HL-60 (cell line): ENCODE measurements around the gene GNG4.

Experiments used
- DNase-seq, 2 experiments: peaks; one replicate each; pipeline ENCODE4 v3.0.0-alpha.2; 2010 to 2020; ENCODE audit warnings: low read depth in 1 of 2, low spot score in 1 of 2
- H3K27ac ChIP-seq: fragments of 250-450 bp; sonication (Bioruptor Pico); replicated peaks from 2 replicates; pipeline ENCODE4 v1.5.1; 2020; ENCODE audit warnings: mild to moderate bottlenecking, moderate library complexity
- H3K27me3 ChIP-seq: fragments of 250-450 bp; sonication (Bioruptor Pico); 2 replicates; pipeline ENCODE4 v1.5.1; 2021; ENCODE audit warnings: mild to moderate bottlenecking, moderate library complexity; ENCODE audit not compliant: insufficient read depth, poor library complexity, severe bottlenecking
- H3K4me3 ChIP-seq: replicated peaks from 2 replicates; pipeline ENCODE4 v1.5.1; 2011; ENCODE audit warnings: mild to moderate bottlenecking, control low read depth, low read length; ENCODE audit not compliant: insufficient read depth
- GABPA ChIP-seq: IDR thresholded peaks from 2 replicates; pipeline ENCODE4 v1.6.1; 2012; ENCODE audit warnings: low read depth
- POLR2AphosphoS5 ChIP-seq: IDR thresholded peaks from 2 replicates; pipeline ENCODE4 v1.6.1; 2012; ENCODE audit warnings: low read depth
- SPI1 ChIP-seq: IDR thresholded peaks from 2 replicates; pipeline ENCODE4 v1.6.1; 2012; ENCODE audit warnings: low read depth, mild to moderate bottlenecking, borderline replicate concordance
- TF ChIP-seq, protein P1 (sequence below): IDR thresholded peaks from one replicate; pipeline ENCODE4 v1.5.1; 2011; ENCODE audit warnings: low read length, control low read depth, inconsistent platforms; ENCODE audit not compliant: insufficient read depth
- TF ChIP-seq, protein P2 (sequence below): IDR thresholded peaks from 2 replicates; pipeline ENCODE4 v1.6.1; 2012; ENCODE audit warnings: low read depth; ENCODE audit not compliant: insufficient replicate concordance

Gene GNG4

GRCh38 chr1:235608278-235608677 is 41.3 kb downstream of the GNG4 start:
- Histone ChIP-seq H3K4me3 (no peak overlapping the region), H3K27ac (no peak overlapping the region), H3K27me3 (no peaks in the 10 kb centered on the region)
- DNase-seq = no peak
- TF ChIP-seq, protein P1, sequence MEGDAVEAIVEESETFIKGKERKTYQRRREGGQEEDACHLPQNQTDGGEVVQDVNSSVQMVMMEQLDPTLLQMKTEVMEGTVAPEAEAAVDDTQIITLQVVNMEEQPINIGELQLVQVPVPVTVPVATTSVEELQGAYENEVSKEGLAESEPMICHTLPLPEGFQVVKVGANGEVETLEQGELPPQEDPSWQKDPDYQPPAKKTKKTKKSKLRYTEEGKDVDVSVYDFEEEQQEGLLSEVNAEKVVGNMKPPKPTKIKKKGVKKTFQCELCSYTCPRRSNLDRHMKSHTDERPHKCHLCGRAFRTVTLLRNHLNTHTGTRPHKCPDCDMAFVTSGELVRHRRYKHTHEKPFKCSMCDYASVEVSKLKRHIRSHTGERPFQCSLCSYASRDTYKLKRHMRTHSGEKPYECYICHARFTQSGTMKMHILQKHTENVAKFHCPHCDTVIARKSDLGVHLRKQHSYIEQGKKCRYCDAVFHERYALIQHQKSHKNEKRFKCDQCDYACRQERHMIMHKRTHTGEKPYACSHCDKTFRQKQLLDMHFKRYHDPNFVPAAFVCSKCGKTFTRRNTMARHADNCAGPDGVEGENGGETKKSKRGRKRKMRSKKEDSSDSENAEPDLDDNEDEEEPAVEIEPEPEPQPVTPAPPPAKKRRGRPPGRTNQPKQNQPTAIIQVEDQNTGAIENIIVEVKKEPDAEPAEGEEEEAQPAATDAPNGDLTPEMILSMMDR = no peak
- TF ChIP-seq GABPA (no peak), SPI1 (no peak), POLR2AphosphoS5 (no peak)
- TF ChIP-seq, protein P2, sequence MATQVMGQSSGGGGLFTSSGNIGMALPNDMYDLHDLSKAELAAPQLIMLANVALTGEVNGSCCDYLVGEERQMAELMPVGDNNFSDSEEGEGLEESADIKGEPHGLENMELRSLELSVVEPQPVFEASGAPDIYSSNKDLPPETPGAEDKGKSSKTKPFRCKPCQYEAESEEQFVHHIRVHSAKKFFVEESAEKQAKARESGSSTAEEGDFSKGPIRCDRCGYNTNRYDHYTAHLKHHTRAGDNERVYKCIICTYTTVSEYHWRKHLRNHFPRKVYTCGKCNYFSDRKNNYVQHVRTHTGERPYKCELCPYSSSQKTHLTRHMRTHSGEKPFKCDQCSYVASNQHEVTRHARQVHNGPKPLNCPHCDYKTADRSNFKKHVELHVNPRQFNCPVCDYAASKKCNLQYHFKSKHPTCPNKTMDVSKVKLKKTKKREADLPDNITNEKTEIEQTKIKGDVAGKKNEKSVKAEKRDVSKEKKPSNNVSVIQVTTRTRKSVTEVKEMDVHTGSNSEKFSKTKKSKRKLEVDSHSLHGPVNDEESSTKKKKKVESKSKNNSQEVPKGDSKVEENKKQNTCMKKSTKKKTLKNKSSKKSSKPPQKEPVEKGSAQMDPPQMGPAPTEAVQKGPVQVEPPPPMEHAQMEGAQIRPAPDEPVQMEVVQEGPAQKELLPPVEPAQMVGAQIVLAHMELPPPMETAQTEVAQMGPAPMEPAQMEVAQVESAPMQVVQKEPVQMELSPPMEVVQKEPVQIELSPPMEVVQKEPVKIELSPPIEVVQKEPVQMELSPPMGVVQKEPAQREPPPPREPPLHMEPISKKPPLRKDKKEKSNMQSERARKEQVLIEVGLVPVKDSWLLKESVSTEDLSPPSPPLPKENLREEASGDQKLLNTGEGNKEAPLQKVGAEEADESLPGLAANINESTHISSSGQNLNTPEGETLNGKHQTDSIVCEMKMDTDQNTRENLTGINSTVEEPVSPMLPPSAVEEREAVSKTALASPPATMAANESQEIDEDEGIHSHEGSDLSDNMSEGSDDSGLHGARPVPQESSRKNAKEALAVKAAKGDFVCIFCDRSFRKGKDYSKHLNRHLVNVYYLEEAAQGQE = no peak

GRCh38 chr1:235607284-235607683 is 42.3 kb downstream of the GNG4 start:
- no peak overlapping the region for H3K4me3 ChIP-seq
- DNase-seq = no peak
- no peak overlapping the region for H3K27ac ChIP-seq
- no peak for TF ChIP-seq POLR2AphosphoS5
- no peaks in the 10 kb centered on the region for H3K27me3 ChIP-seq

- Histone ChIP-seq H3K4me3 (no peak overlapping the region), H3K27ac (no peak overlapping the region), H3K27me3 (peaks cover 4% of the 10 kb centered on the region)
- DNase-seq = peak in 1 of 2 experiments; percentile 32
- no peak for TF ChIP-seq GABPA
- TF ChIP-seq, protein P1 = peak; percentile 26
Measured at GRCh38 chr1:235601104-235601503, 48.5 kb downstream of the GNG4 start.

GRCh38 chr1:235599536-235599935 is 50.0 kb downstream of the GNG4 start:
- H3K4me3 ChIP-seq = no peak overlapping the region
- TF ChIP-seq POLR2AphosphoS5 (no peak), SPI1 (no peak), GABPA (no peak)
- TF ChIP-seq, protein P2 = no peak
- TF ChIP-seq, protein P1 = no peak
- peaks cover 4% of the 10 kb centered on the region for H3K27me3 ChIP-seq
- no peak overlapping the region for H3K27ac ChIP-seq
- no peak for DNase-seq
